ENCODE results near the gene ZC2HC1B.

ZC2HC1B gene

GRCh38 chr6:143941852-143942627, 77.8 kb downstream of the ZC2HC1B start:
- Histone ChIP-seq H3K4me3 (ENCODE audit: low read depth in 1 of 2, low read length in 2 of 2) (no peak overlapping the region), H3K27ac (ENCODE audit: low read depth, low read length) (no peak overlapping the region), H3K9ac (ENCODE audit: low read depth in 1 of 2, low read length in 2 of 2) (no peak overlapping the region), H3K36me3 (ENCODE audit: control insufficient read depth in 1 of 2, insufficient read depth in 2 of 2, low read length in 2 of 2) (no peaks in the 10 kb centered on the region), H3K27me3 (ENCODE audit: control insufficient read depth in 1 of 2, insufficient read depth in 2 of 2, low read length in 2 of 2) (no peaks in the 10 kb centered on the region), H3K9me3 (ENCODE audit: control insufficient read depth in 1 of 2, low read length in 2 of 2) (no peaks in the 10 kb centered on the region), H3K4me1 (ENCODE audit: control insufficient read depth in 1 of 2, insufficient read depth in 2 of 2, low read length in 2 of 2) (no peaks in the 10 kb centered on the region)

GRCh38 chr6:143948208-143948607, 83.9 kb downstream of the ZC2HC1B start:
- Histone ChIP-seq H3K4me3 (ENCODE audit: low read depth in 1 of 2, low read length in 2 of 2) (no peak overlapping the region), H3K36me3 (ENCODE audit: control insufficient read depth in 1 of 2, insufficient read depth in 2 of 2, low read length in 2 of 2) (no peaks in the 10 kb centered on the region), H3K27ac (ENCODE audit: low read depth, low read length) (no peak overlapping the region)

GRCh38 chr6:143949535-143949934, 85.3 kb downstream of the ZC2HC1B start:
- Histone ChIP-seq H3K36me3 (ENCODE audit: control insufficient read depth in 1 of 2, insufficient read depth in 2 of 2, low read length in 2 of 2) (no peaks in the 10 kb centered on the region), H3K9me3 (ENCODE audit: control insufficient read depth in 1 of 2, low read length in 2 of 2) (peaks cover 0 to 9% of the 10 kb centered on the region in 2 donors), H3K27ac (ENCODE audit: low read depth, low read length) (no peak overlapping the region), H3K4me3 (ENCODE audit: low read depth in 1 of 2, low read length in 2 of 2) (no peak overlapping the region), H3K9ac (ENCODE audit: low read depth in 1 of 2, low read length in 2 of 2) (no peak overlapping the region), H3K27me3 (ENCODE audit: control insufficient read depth in 1 of 2, insufficient read depth in 2 of 2, low read length in 2 of 2) (no peaks in the 10 kb centered on the region), H3K4me1 (ENCODE audit: control insufficient read depth in 1 of 2, insufficient read depth in 2 of 2, low read length in 2 of 2) (no peaks in the 10 kb centered on the region)

More at GRCh38 chr6:143948208-143948607, 83.9 kb downstream of the ZC2HC1B start:
- H3K9me3 ChIP-seq (ENCODE audit: control insufficient read depth in 1 of 2, low read length in 2 of 2): peaks cover 0 to 9% of the 10 kb centered on the region in 2 donors
- H3K9ac ChIP-seq (ENCODE audit: low read depth in 1 of 2, low read length in 2 of 2): no peak overlapping the region
- no peaks in the 10 kb centered on the region for H3K4me1 ChIP-seq (ENCODE audit: control insufficient read depth in 1 of 2, insufficient read depth in 2 of 2, low read length in 2 of 2)
- H3K27me3 ChIP-seq (ENCODE audit: control insufficient read depth in 1 of 2, insufficient read depth in 2 of 2, low read length in 2 of 2): no peaks in the 10 kb centered on the region

- H3K27ac ChIP-seq (ENCODE audit: low read depth, low read length): no peak overlapping the region
- H3K4me3 ChIP-seq (ENCODE audit: low read depth in 1 of 2, low read length in 2 of 2): no peak overlapping the region
- H3K4me1 ChIP-seq (ENCODE audit: control insufficient read depth in 1 of 2, insufficient read depth in 2 of 2, low read length in 2 of 2): no peaks in the 10 kb centered on the region
- H3K36me3 ChIP-seq (ENCODE audit: control insufficient read depth in 1 of 2, insufficient read depth in 2 of 2, low read length in 2 of 2): no peaks in the 10 kb centered on the region
- H3K9ac ChIP-seq (ENCODE audit: low read depth in 1 of 2, low read length in 2 of 2): no peak overlapping the region
- H3K9me3 ChIP-seq (ENCODE audit: control insufficient read depth in 1 of 2, low read length in 2 of 2): peaks cover 0 to 9% of the 10 kb centered on the region in 2 donors
- no peaks in the 10 kb centered on the region for H3K27me3 ChIP-seq (ENCODE audit: control insufficient read depth in 1 of 2, insufficient read depth in 2 of 2, low read length in 2 of 2)
Observed at GRCh38 chr6:143949962-143950361, 85.7 kb downstream of the ZC2HC1B start.

GRCh38 chr6:143950875-143951274, 86.6 kb downstream of the ZC2HC1B start:
- no peaks in the 10 kb centered on the region for H3K4me1 ChIP-seq (ENCODE audit: control insufficient read depth in 1 of 2, insufficient read depth in 2 of 2, low read length in 2 of 2)
- H3K27ac ChIP-seq (ENCODE audit: low read depth, low read length): no peak overlapping the region
- H3K27me3 ChIP-seq (ENCODE audit: control insufficient read depth in 1 of 2, insufficient read depth in 2 of 2, low read length in 2 of 2): no peaks in the 10 kb centered on the region
- H3K4me3 ChIP-seq (ENCODE audit: low read depth in 1 of 2, low read length in 2 of 2): no peak overlapping the region
- peaks cover 0 to 9% of the 10 kb centered on the region in 2 donors for H3K9me3 ChIP-seq (ENCODE audit: control insufficient read depth in 1 of 2, low read length in 2 of 2)
- H3K9ac ChIP-seq (ENCODE audit: low read depth in 1 of 2, low read length in 2 of 2): no peak overlapping the region
- H3K36me3 ChIP-seq (ENCODE audit: control insufficient read depth in 1 of 2, insufficient read depth in 2 of 2, low read length in 2 of 2): no peaks in the 10 kb centered on the region

GRCh38 chr6:143952060-143952778, 87.9 kb downstream of the ZC2HC1B start:
- peaks cover 0 to 8% of the 10 kb centered on the region in 2 donors for H3K9me3 ChIP-seq (ENCODE audit: control insufficient read depth in 1 of 2, low read length in 2 of 2)
- no peak overlapping the region for H3K9ac ChIP-seq (ENCODE audit: low read depth in 1 of 2, low read length in 2 of 2)
- no peaks in the 10 kb centered on the region for H3K36me3 ChIP-seq (ENCODE audit: control insufficient read depth in 1 of 2, insufficient read depth in 2 of 2, low read length in 2 of 2)
- H3K27me3 ChIP-seq (ENCODE audit: control insufficient read depth in 1 of 2, insufficient read depth in 2 of 2, low read length in 2 of 2): no peaks in the 10 kb centered on the region
- no peaks in the 10 kb centered on the region for H3K4me1 ChIP-seq (ENCODE audit: control insufficient read depth in 1 of 2, insufficient read depth in 2 of 2, low read length in 2 of 2)
- no peak overlapping the region for H3K27ac ChIP-seq (ENCODE audit: low read depth, low read length)
- H3K4me3 ChIP-seq (ENCODE audit: low read depth in 1 of 2, low read length in 2 of 2): no peak overlapping the region

GRCh38 chr6:143952947-143953701, 88.8 kb downstream of the ZC2HC1B start:
- Histone ChIP-seq H3K36me3 (ENCODE audit: control insufficient read depth in 1 of 2, insufficient read depth in 2 of 2, low read length in 2 of 2) (no peaks in the 10 kb centered on the region), H3K4me3 (ENCODE audit: low read depth in 1 of 2, low read length in 2 of 2) (no peak overlapping the region), H3K9ac (ENCODE audit: low read depth in 1 of 2, low read length in 2 of 2) (no peak overlapping the region), H3K4me1 (ENCODE audit: control insufficient read depth in 1 of 2, insufficient read depth in 2 of 2, low read length in 2 of 2) (no peaks in the 10 kb centered on the region), H3K9me3 (ENCODE audit: control insufficient read depth in 1 of 2, low read length in 2 of 2) (no peaks in the 10 kb centered on the region), H3K27ac (ENCODE audit: low read depth, low read length) (no peak overlapping the region), H3K27me3 (ENCODE audit: control insufficient read depth in 1 of 2, insufficient read depth in 2 of 2, low read length in 2 of 2) (no peaks in the 10 kb centered on the region)

- no peak overlapping the region for H3K4me3 ChIP-seq (ENCODE audit: low read depth in 1 of 2, low read length in 2 of 2)
- no peaks in the 10 kb centered on the region for H3K4me1 ChIP-seq (ENCODE audit: control insufficient read depth in 1 of 2, insufficient read depth in 2 of 2, low read length in 2 of 2)
- H3K9ac ChIP-seq (ENCODE audit: low read depth in 1 of 2, low read length in 2 of 2): no peak overlapping the region
- no peaks in the 10 kb centered on the region for H3K27me3 ChIP-seq (ENCODE audit: control insufficient read depth in 1 of 2, insufficient read depth in 2 of 2, low read length in 2 of 2)
- H3K36me3 ChIP-seq (ENCODE audit: control insufficient read depth in 1 of 2, insufficient read depth in 2 of 2, low read length in 2 of 2): no peaks in the 10 kb centered on the region
- H3K9me3 ChIP-seq (ENCODE audit: control insufficient read depth in 1 of 2, low read length in 2 of 2): no peaks in the 10 kb centered on the region
- no peak overlapping the region for H3K27ac ChIP-seq (ENCODE audit: low read depth, low read length)
Observed at GRCh38 chr6:143953922-143954321, 89.6 kb downstream of the ZC2HC1B start.

GRCh38 chr6:143955971-143956370, 91.7 kb downstream of the ZC2HC1B start:
- no peak overlapping the region for H3K9ac ChIP-seq (ENCODE audit: low read depth in 1 of 2, low read length in 2 of 2)
- H3K9me3 ChIP-seq (ENCODE audit: control insufficient read depth in 1 of 2, low read length in 2 of 2): no peaks in the 10 kb centered on the region
- H3K27ac ChIP-seq (ENCODE audit: low read depth, low read length): no peak overlapping the region
- H3K36me3 ChIP-seq (ENCODE audit: control insufficient read depth in 1 of 2, insufficient read depth in 2 of 2, low read length in 2 of 2): no peaks in the 10 kb centered on the region
- no peaks in the 10 kb centered on the region for H3K27me3 ChIP-seq (ENCODE audit: control insufficient read depth in 1 of 2, insufficient read depth in 2 of 2, low read length in 2 of 2)
- no peak overlapping the region for H3K4me3 ChIP-seq (ENCODE audit: low read depth in 1 of 2, low read length in 2 of 2)
- no peaks in the 10 kb centered on the region for H3K4me1 ChIP-seq (ENCODE audit: control insufficient read depth in 1 of 2, insufficient read depth in 2 of 2, low read length in 2 of 2)

Measured in duodenal mucosa (tissue), 2 donors.